GM23248 (cell line): ENCODE measurements around the gene C2orf78.

Experiments used
- EZH2 ChIP-seq: fragments of 200-600 bp; sonication (generic); IDR thresholded peaks from 2 replicates; pipeline ENCODE4 v1.6.1; 2018; ENCODE audit warnings: antibody characterized with exemption, mild to moderate bottlenecking; ENCODE audit not compliant: insufficient read depth, poor library complexity, severe bottlenecking
- EZH2phosphoT487 ChIP-seq: fragments of 200-600 bp; sonication (generic); IDR thresholded peaks from 2 replicates; pipeline ENCODE4 v1.6.1; 2018; ENCODE audit warnings: antibody characterized with exemption, moderate library complexity, mild to moderate bottlenecking, low read depth; ENCODE audit not compliant: insufficient read depth

DNA sequence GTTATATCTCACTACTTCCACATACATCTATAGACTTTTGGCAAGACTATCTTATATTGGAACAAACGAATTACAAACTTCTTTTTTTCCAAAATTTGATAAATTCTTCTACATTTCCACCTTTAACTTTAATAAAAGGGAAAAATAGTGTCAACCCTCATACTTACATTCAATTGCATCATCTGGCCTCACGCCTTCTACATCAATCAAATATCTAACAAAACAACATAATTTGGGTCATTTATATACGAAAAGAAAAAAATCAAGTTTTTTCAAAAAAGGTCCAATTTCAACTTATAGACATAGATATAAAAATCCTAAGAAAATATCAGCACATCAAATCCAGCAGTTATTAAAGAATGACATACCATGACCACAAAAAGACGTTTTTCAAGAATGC, 17.0 kb upstream of the C2orf78 start:
- no peak for TF ChIP-seq EZH2
- TF ChIP-seq EZH2phosphoT487: no peak
